GM18870 (cell line): ENCODE data around the gene TRMU.

ENCODE experiments used
- ATAC-seq: cut with Tn5 transposase; IDR thresholded peaks from one replicate; pipeline ENCODE4 v1.9.1; 2021; ENCODE audit warnings: moderate library complexity; ENCODE audit not compliant: unreplicated experiment

Gene TRMU

GRCh38 chr22:46368871-46369715, 33.6 kb downstream of the TRMU start:
- ATAC-seq: no peak

- no peak for ATAC-seq
These were observed 34.4 kb downstream of the TRMU start for GRCh38 chr22:46369716-46370583.

- no peak for ATAC-seq
These were observed 35.2 kb downstream of the TRMU start for GRCh38 chr22:46370584-46371291.

- no peak for ATAC-seq
These were observed 36.2 kb downstream of the TRMU start for GRCh38 chr22:46371623-46372226.

GRCh38 chr22:46372686-46373085, 37.2 kb downstream of the TRMU start:
- no peak for ATAC-seq

GRCh38 chr22:46373159-46373558, 37.6 kb downstream of the TRMU start:
- no peak for ATAC-seq

- ATAC-seq: no peak
These were observed 38.6 kb downstream of the TRMU start for GRCh38 chr22:46373921-46374662.

GRCh38 chr22:46374663-46375474, 39.4 kb downstream of the TRMU start:
- no peak for ATAC-seq

GRCh38 chr22:46376111-46376510, 40.6 kb downstream of the TRMU start:
- ATAC-seq: no peak

GRCh38 chr22:46376908-46377524, 41.5 kb downstream of the TRMU start:
- no peak for ATAC-seq

GRCh38 chr22:46377525-46378425, 42.3 kb downstream of the TRMU start:
- ATAC-seq: no peak

GRCh38 chr22:46378426-46379065, 43.0 kb downstream of the TRMU start:
- ATAC-seq: no peak

- no peak for ATAC-seq
These were observed 43.8 kb downstream of the TRMU start for GRCh38 chr22:46379066-46379930.

GRCh38 chr22:46380069-46380468, 44.6 kb downstream of the TRMU start:
- no peak for ATAC-seq

- no peak for ATAC-seq
These were observed 45.1 kb downstream of the TRMU start for GRCh38 chr22:46380581-46380980.

GRCh38 chr22:46381142-46381541, 45.6 kb downstream of the TRMU start:
- no peak for ATAC-seq
